ENCODE data around the gene DHRS3.
A peak's percentile ranks its signal among the peaks of the same experiment; 100 is the strongest.
"Not testable (repeated sequence)": the region's sequence is repeated elsewhere in the genome, so short reads cannot be mapped to it uniquely, and the experiment has no call there.

The DHRS3 gene

GRCh38 chr1:12530462-12531178, 87.4 kb downstream of the DHRS3 start:
- H3K4me3 ChIP-seq (ENCODE audit: control insufficient read depth, low read depth, low read length) = no peak overlapping the region
- DNase-seq (ENCODE audit: low read depth) = no peak
- no peak for TF ChIP-seq CTCF (conservative IDR thresholded peaks at IDR 0.05; ENCODE audit: control insufficient read depth, insufficient read depth, low read depth, low read length)

GRCh38 chr1:12529640-12530174, 88.3 kb downstream of the DHRS3 start:
- TF ChIP-seq CTCF (conservative IDR thresholded peaks at IDR 0.05; ENCODE audit: control insufficient read depth, insufficient read depth, low read depth, low read length) = no peak
- DNase-seq (ENCODE audit: low read depth) = no peak
- H3K4me3 ChIP-seq (ENCODE audit: control insufficient read depth, low read depth, low read length) = no peak overlapping the region

GRCh38 chr1:12528021-12528852, 89.8 kb downstream of the DHRS3 start:
- DNase-seq (ENCODE audit: low read depth) = peak; percentile 62
- H3K4me3 ChIP-seq (ENCODE audit: control insufficient read depth, low read depth, low read length) = no peak overlapping the region
- no peak for TF ChIP-seq CTCF (conservative IDR thresholded peaks at IDR 0.05; ENCODE audit: control insufficient read depth, insufficient read depth, low read depth, low read length)

GRCh38 chr1:12527564-12527963, 90.4 kb downstream of the DHRS3 start:
- TF ChIP-seq CTCF (conservative IDR thresholded peaks at IDR 0.05; ENCODE audit: control insufficient read depth, insufficient read depth, low read depth, low read length) = no peak
- DNase-seq (ENCODE audit: low read depth) = no peak
- H3K4me3 ChIP-seq (ENCODE audit: control insufficient read depth, low read depth, low read length) = no peak overlapping the region

- no peak for TF ChIP-seq CTCF (conservative IDR thresholded peaks at IDR 0.05; ENCODE audit: control insufficient read depth, insufficient read depth, low read depth, low read length)
- no peak overlapping the region for H3K4me3 ChIP-seq (ENCODE audit: control insufficient read depth, low read depth, low read length)
- peak; percentile 35 for DNase-seq (ENCODE audit: low read depth)
Measured at GRCh38 chr1:12525311-12526181, 92.5 kb downstream of the DHRS3 start.

- no peak overlapping the region for H3K4me3 ChIP-seq (ENCODE audit: control insufficient read depth, low read depth, low read length)
- DNase-seq (ENCODE audit: low read depth) = no peak
- no peak for TF ChIP-seq CTCF (conservative IDR thresholded peaks at IDR 0.05; ENCODE audit: control insufficient read depth, insufficient read depth, low read depth, low read length)
Measured at GRCh38 chr1:12524266-12524665, 93.7 kb downstream of the DHRS3 start.

GRCh38 chr1:12522780-12523179, 95.2 kb downstream of the DHRS3 start:
- not testable (repeated sequence) for H3K4me3 ChIP-seq (ENCODE audit: control insufficient read depth, low read depth, low read length); DNase-seq (ENCODE audit: low read depth)

All from fibroblast of mammary gland (primary cell).